HG03045 (cell line): ENCODE measurements around the gene ZFP14.

Experiments
- ATAC-seq: cut with Tn5 transposase; IDR thresholded peaks from one replicate; pipeline ENCODE4 v1.9.1; 2021; ENCODE audit warnings: mild to moderate bottlenecking, moderate library complexity; ENCODE audit not compliant: unreplicated experiment

ZFP14 gene

GRCh38 chr19:36378625-36379509 lies at the start of gene ZFP14:
Gene ZFP14, minus strand, starts transcription at chr19:36379201. Its CDS starts 11,309 bp downstream, at chr19:36367892.
- ATAC-seq: peak; percentile 94

DNA sequence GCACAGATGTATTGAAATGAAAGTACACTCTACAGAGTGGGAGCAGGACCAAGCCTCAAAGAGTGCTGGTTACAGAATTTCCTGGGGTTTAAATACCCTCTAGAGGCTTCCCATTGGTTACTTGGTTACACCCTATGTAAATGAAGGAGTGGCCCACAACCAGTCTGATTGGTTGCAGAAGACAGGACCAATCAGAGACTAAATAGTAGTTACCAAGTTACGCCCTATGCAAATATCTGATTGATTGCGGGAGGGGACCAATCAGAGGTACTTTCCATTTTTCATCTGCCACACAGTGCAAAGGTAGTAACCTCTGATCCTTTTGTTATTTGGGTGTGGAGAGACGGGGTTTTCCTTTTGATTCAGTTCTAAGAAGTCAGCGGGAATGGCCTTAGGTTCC lies 44.9 kb upstream of the ZFP14 start:
- ATAC-seq: no peak

GRCh38 chr19:36421749-36422481 lies 42.9 kb upstream of the ZFP14 start:
- ATAC-seq: no peak

DNA sequence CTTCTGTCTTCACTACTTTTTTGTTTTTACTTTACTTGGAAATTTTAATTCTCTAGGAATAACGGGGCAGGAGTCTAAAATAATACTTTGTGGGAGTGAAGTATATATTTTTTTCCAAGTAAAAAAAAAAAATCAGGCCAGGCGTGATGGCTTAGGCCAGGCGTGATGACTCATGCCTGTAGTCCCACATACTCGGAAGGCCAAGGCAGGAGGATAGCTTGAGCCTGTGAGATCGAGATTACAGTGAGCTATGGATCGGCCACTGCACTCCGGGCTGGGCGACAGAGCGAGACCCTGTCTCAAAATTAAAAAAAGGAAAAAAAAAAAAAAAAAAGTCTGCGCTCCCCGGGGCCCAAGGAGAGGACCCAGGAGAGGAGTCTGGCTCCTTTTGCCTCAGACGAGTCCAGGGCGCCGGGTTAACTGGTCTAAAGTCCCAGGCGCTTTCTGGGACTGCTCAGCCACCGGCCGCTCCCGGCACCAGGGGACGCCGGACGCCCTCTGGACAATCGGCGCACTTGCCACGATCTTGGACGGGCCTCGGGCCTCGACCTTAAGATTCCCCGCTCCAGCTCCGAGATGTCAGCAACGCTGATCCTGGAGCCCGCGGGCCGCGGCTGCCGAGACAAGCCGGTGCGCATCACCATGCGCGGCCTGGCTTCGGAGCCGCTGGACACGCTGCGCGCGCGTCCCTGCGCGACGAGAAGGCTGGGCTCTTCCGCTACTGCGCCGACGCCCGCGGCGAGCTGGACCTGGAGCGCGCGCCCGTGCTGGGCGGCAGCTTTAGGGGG lies 42.2 kb upstream of the ZFP14 start:
- ATAC-seq: no peak

GRCh38 chr19:36418287-36419001 lies 39.4 kb upstream of the ZFP14 start, which contains the start of gene ZFP82:
Gene ZFP82, minus strand, starts transcription at chr19:36418644. Its CDS starts 8,855 bp downstream, at chr19:36409789.
- peak; percentile 87 for ATAC-seq

GRCh38 chr19:36417752-36418286 lies 38.8 kb upstream of the ZFP14 start:
- no peak for ATAC-seq

DNA sequence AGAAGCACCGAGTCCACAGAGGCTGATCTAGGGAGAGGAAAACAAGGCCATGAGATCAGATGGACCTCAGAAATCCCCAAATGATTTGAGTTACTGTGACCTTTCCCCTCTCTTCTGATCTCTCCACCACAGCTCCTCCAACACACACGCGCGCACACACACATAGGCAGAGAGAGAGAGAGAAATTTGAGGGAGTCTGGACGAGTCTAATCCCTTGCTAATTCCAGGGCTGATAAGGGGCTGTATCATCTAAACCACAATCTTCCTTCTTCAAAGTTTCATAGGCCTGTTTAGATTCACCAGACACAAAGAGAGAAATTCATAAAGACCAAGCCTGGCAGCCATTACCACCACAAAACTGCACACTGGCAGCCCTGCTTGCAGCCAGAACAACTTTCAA lies 30.8 kb upstream of the ZFP14 start:
- no peak for ATAC-seq

- ATAC-seq: no peak
Observed at GRCh38 chr19:36408101-36408500, 29.1 kb upstream of the ZFP14 start.

- ATAC-seq: no peak
Observed at GRCh38 chr19:36404498-36404897, 25.5 kb upstream of the ZFP14 start.

GRCh38 chr19:36401475-36401874 lies 22.5 kb upstream of the ZFP14 start:
- no peak for ATAC-seq

DNA sequence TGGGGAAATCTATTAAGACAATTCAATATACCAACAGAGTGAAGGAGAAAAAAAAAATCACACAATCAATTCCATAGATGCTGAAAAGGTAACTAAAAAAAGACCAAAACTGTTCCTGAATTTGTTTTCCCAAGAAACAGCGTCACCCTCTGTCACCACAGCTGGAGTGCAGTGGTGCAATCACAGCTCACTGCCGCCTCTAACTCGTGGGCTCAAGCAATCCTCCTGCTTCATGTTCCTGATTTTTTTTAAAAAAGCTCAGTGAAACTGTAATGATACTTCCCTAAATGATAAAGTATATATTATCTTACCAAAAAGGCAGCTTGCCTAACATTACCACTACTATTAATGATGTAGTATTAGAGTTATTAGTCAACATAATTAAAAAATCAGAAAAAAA lies 19.6 kb upstream of the ZFP14 start:
- no peak for ATAC-seq

GRCh38 chr19:36392916-36393673 lies 14.1 kb upstream of the ZFP14 start:
- ATAC-seq: no peak

DNA sequence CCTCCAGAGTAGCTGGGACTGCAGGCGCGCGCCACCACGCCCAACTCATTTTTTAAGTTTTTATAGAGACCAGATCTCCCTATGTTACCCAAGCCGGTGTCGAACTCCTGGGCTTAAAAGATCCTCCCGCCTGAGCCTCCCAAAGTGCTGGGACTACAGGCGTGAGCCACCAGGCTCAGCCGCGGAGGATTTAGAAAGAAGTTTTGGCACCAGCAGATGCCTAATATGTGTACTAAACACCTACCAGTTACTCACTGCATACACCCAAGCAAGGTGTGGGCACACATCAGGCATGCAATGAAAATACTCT lies 464 bp upstream of the ZFP14 start:
- ATAC-seq: no peak

- ATAC-seq: no peak
Observed at GRCh38 chr19:36377541-36378178, 1.3 kb downstream of the ZFP14 start.

DNA sequence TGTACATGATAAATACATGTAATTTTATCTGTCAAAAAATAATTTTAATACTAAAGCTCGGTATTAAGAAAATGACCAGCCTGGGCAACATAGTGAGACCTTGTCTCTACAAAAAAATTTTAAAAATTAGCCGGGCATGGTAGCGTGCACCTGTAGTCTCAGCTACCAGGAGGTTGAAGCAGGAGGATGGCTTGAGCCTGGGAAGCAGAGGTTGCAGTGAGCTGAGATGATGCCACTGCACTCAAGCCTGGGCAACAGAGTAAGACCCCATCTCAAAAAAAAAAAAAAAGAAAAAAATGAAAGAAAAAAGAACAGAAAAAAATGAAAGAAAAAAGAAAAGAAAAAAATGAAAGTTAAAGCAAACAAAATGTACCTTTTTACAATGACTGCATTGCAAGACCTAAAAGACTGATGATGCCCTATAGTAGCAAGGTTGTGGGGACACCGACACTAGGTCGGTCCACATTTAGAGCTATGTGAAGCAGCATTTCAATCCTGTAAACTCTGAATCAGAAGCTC lies 5.3 kb downstream of the ZFP14 start:
- ATAC-seq: no peak

DNA sequence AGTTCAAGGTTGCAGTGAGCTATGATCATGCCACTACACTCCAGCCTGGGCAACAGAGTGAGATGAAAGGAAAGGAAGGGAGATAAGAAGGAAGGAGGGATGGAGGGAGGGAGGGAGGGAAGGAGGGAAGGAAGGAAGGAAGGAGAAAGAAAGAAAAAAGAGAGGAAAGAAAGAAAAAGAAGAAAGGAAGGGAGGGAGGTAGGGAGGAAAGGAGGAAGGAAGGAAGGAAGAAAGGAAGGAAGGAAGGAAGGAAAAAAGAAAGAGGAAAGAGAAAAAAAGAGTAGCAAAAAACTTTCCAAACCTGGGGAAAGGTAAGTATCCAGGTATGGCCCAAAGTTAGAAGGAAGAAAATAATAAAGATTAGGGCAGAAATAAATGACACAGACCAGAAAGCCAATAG lies 7.1 kb downstream of the ZFP14 start:
- no peak for ATAC-seq

DNA sequence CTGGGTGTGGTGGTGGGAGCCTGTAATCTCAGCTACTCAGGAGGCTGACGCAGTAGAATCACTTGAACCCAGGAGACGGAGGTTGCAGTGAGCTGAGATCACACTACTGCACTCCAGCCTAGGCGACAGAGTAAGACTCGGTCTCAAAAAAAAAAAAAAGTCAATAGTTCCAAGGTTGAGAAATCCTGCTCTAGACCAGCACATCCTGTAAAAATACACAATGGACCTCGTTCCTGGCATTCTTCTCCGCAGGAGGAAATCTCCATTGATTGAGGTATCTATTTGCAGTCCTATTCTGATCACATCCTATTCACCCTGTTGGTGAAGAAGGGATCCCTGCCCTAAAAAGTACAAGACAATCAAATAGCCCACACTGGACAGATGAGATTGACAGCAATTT lies 15.2 kb downstream of the ZFP14 start:
- ATAC-seq: no peak

DNA sequence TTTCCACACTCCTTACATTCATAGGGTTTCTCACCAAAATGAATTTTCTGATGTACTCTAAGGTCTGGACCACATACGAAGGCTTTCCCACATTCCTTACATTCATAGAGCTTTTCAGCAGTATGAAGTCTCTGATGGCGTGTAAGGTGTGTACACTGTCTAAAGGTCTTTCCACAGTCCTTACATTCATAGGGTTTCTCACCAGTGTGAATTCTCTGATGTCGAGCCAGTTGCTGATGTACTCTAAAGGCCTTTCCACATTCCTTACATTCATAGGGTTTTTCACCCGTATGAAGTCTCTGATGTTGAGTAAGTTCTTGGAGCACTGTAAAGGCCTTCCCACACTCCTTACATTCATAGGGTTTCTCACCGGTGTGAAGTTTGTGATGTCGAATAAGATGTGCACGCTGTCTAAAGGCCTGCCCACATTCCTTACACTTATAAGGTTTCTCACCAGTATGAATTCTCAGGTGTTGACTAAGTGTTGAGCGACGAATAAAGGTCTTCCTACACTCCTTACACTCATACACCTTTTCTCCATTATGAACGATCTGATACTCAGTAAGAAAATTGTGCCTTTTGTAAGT lies 38.1 kb downstream of the ZFP14 start:
- no peak for ATAC-seq
